IMR-90 (cell line): ENCODE measurements around the gene TEKT5.

Experiments used
- CHD1 ChIP-seq: IDR thresholded peaks from 2 replicates; pipeline ENCODE4 v1.6.1; 2012; ENCODE audit warnings: low read depth, low read length, improper control_type of control experiment
- CTCF ChIP-seq: conservative IDR thresholded peaks from 2 replicates; pipeline ENCODE4 v1.5.1; 2012; ENCODE audit warnings: mild to moderate bottlenecking, low read depth, low read length, improper control_type of control experiment
- MAFK ChIP-seq: IDR thresholded peaks from 2 replicates; pipeline ENCODE4 v1.6.1; 2012; ENCODE audit warnings: low read depth, low read length, improper control_type of control experiment
- NFE2L2 ChIP-seq: fragments of 150-350 bp; IDR thresholded peaks from 2 replicates; pipeline ENCODE4 v1.6.1; 2016; ENCODE audit warnings: low read depth, mild to moderate bottlenecking, low read length
- POLR2A ChIP-seq: IDR thresholded peaks from 2 replicates; pipeline ENCODE4 v1.6.1; 2012; ENCODE audit warnings: mild to moderate bottlenecking, low read depth, low read length
- RAD21 ChIP-seq: IDR thresholded peaks from 2 replicates; pipeline ENCODE4 v1.6.1; 2012; ENCODE audit warnings: low read length, improper control_type of control experiment

DNA sequence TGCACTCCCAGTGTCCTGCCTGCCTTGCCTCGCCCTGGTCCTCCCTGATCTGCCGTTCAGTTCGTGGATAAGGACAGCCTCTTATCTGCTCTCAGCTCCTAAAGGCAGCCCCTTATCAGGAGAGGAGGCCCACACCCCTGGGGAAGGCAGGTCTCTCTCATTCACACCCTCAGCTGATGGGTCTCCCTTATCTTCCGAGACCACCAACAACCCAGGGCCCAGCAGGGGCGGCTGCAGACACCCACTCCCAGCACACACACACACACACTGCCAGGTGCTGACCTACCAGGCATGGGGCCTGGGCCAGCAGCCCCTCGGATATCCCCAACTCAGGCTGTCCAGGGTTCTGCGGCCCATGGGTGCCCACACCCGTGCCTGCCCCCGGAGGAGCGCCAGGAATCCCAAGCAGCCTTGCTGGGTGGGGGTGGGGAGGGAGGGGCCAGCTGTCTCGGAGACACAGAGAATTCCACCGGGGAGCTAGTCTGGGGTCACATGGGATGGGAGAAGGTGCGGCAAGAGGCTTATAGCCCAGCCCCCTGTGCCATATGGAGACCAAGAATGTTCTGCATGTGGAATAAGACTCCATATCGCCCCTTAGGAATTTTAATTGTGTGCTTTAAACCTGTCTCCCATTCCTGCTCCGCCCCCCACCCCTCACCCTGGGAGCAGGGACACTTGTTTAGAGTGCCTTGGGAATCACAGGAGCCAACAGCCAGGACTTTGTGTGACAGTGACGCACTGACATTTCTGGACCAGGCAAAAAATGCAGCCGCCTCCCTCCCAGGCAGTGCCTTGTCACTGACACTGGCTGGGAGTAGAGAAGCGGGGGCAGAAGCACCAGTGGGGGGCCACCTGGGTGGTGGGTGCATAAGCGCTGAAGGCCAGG lies 72.5 kb downstream of the TEKT5 start:
- TF ChIP-seq CTCF (no peak), POLR2A (no peak), CHD1 (no peak), NFE2L2 (no peak), MAFK (no peak), RAD21 (no peak)
